Neural cell (in vitro differentiated cells): Measurements from ENCODE around the gene NEXN. TPM values are rescaled to one million over a fixed set of nuclear protein-coding genes. Genes with fewer than 3 reads are reported as not detected.

Experiments used
- H2AFZ ChIP-seq: fragments of 200-600, 300-800 bp; sonication (generic), shearing (Covaris generic); 2 replicates; pipeline ENCODE4 v1.6.0; 2014; ENCODE audit warnings: low read depth, mild to moderate bottlenecking, antibody characterized with exemption, low read length, moderate library complexity
- H3F3A ChIP-seq: fragments of 200-600 bp; shearing (Covaris generic); 2 replicates; pipeline ENCODE4 v1.6.1; 2016; ENCODE audit warnings: mild to moderate bottlenecking, moderate library complexity, mixed read lengths, antibody characterized with exemption, low read length; ENCODE audit not compliant: insufficient read depth, poor library complexity, severe bottlenecking
- H3K27ac ChIP-seq: fragments of 200-600, 300-800 bp; sonication (generic), shearing (Covaris generic); 2 replicates; pipeline ENCODE4 v1.5.1; 2014; ENCODE audit warnings: mild to moderate bottlenecking, low read length, moderate library complexity
- H3K27me3 ChIP-seq: fragments of 300-800, 200-600 bp; sonication (generic), shearing (Covaris generic); 2 replicates; pipeline ENCODE4 v1.6.0; 2014; ENCODE audit warnings: mild to moderate bottlenecking, low read depth, low read length, moderate library complexity; ENCODE audit not compliant: insufficient read depth
- H3K36me3 ChIP-seq: fragments of 300-800, 200-600 bp; sonication (generic), shearing (Covaris generic); 2 replicates; pipeline ENCODE4 v1.5.1; 2014; ENCODE audit warnings: mild to moderate bottlenecking, antibody characterized with exemption, low read length, moderate library complexity; ENCODE audit not compliant: insufficient read depth
- H3K4me2 ChIP-seq: fragments of 300-800, 200-600 bp; sonication (generic), shearing (Covaris generic); 2 replicates; pipeline ENCODE4 v1.6.0; 2014; ENCODE audit warnings: mild to moderate bottlenecking, low read length
- H3K4me3 ChIP-seq: fragments of 300-800, 200-600 bp; sonication (generic), shearing (Covaris generic); 2 replicates; pipeline ENCODE4 v1.5.1; 2014; ENCODE audit warnings: mild to moderate bottlenecking, low read length, moderate library complexity
- H3K79me2 ChIP-seq: fragments of 200-600 bp; shearing (Covaris generic); replicated peaks from 2 replicates; pipeline ENCODE4 v1.6.0; 2014; ENCODE audit warnings: mild to moderate bottlenecking, low read length, moderate library complexity; ENCODE audit not compliant: insufficient read depth
- H3K9ac ChIP-seq: fragments of 300-800, 200-600 bp; sonication (generic), shearing (Covaris generic); 2 replicates; pipeline ENCODE4 v1.6.1; 2016; ENCODE audit warnings: mild to moderate bottlenecking, low read length, mixed read lengths
- H3K9me2 ChIP-seq: fragments of 200-600 bp; shearing (Covaris generic); 2 replicates; pipeline ENCODE4 v1.6.1; 2016; ENCODE audit warnings: mild to moderate bottlenecking, low read length, mixed read lengths; ENCODE audit not compliant: insufficient read depth
- H3K9me3 ChIP-seq: fragments of 200-600, 300-800 bp; sonication (generic), shearing (Covaris generic); 2 replicates; pipeline ENCODE4 v1.6.1; 2016; ENCODE audit warnings: mild to moderate bottlenecking, mixed run types, low read length, moderate library complexity, mixed read lengths
- H4K20me1 ChIP-seq: fragments of 200-600 bp; shearing (Covaris generic); 2 replicates; pipeline ENCODE4 v1.6.1; 2016; ENCODE audit warnings: mild to moderate bottlenecking, mixed run types; ENCODE audit not compliant: insufficient read depth
- EP300 ChIP-seq: fragments of 450-650 bp; conservative IDR thresholded peaks from 2 replicates; pipeline ENCODE4 v1.6.1; 2014; ENCODE audit warnings: antibody characterized with exemption, mild to moderate bottlenecking, moderate library complexity; ENCODE audit not compliant: poor library complexity, severe bottlenecking
- EZH2 ChIP-seq: fragments of 200-600, 300-800 bp; shearing (Covaris generic), sonication (generic); IDR thresholded peaks from 2 replicates; pipeline ENCODE4 v1.6.1; 2014; ENCODE audit warnings: antibody characterized with exemption, low read length, borderline replicate concordance, mild to moderate bottlenecking; ENCODE audit not compliant: insufficient read depth, poor library complexity, severe bottlenecking
- MXI1 ChIP-seq: fragments of 450-650 bp; conservative IDR thresholded peaks from 2 replicates; pipeline ENCODE4 v1.6.1; 2014; ENCODE audit warnings: antibody characterized with exemption, mild to moderate bottlenecking; ENCODE audit not compliant: poor library complexity, severe bottlenecking
- POLR2AphosphoS5 ChIP-seq: IDR thresholded peaks from 2 replicates; pipeline ENCODE4 v1.6.1; 2012
- RAD21 ChIP-seq: fragments of 450-650 bp; conservative IDR thresholded peaks from 2 replicates; pipeline ENCODE4 v1.6.1; 2014; ENCODE audit warnings: antibody characterized with exemption, mild to moderate bottlenecking, moderate library complexity
- SMC3 ChIP-seq: fragments of 450-650 bp; conservative IDR thresholded peaks from 2 replicates; pipeline ENCODE4 v1.6.1; 2014; ENCODE audit warnings: antibody characterized with exemption, mild to moderate bottlenecking, moderate library complexity; ENCODE audit not compliant: poor library complexity
- TAF1 ChIP-seq: IDR thresholded peaks from 2 replicates; pipeline ENCODE4 v1.6.1; 2012; ENCODE audit warnings: low read depth
- polyA plus RNA-seq: library from polyadenylated mRNA; depleted of rRNA; stranded (reverse); fragments of >200 nt; gene quantifications from 2 replicates; pipeline ENCODE4 v1.2.3, GENCODE V29; 2014
- TF ChIP-seq, protein P1 (sequence below): IDR thresholded peaks from 2 replicates; pipeline ENCODE4 v1.6.1; 2012; ENCODE audit warnings: borderline replicate concordance
- TF ChIP-seq, protein P2 (sequence below): fragments of 450-650 bp; IDR thresholded peaks from 2 replicates; pipeline ENCODE4 v1.5.1; 2014; ENCODE audit warnings: antibody characterized with exemption, mild to moderate bottlenecking, moderate library complexity; ENCODE audit not compliant: poor library complexity, severe bottlenecking

NEXN gene
- polyA plus RNA-seq, 1 donor from 2014 or later, result 0.43 TPM

DNA sequence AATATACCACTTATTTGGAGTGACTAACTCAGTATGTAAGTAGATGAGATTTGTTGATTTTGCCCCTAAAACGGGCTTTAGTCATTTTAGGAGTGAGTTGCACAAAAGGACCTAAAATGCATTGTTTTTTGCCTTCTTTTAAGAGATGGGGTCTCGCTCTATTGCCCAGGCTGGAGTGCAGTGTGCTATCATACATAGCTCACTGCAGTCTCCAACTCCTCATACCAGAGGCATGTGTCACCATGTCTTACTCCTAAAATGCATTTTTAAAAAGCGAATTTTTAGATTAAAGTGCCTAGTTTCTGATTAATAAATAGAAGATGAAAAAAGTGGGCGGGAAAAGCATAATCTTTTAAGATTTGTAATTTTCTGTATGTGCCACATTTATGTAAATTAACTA is 11.5 kb upstream of the NEXN start:
- no peaks in the 10 kb centered on the region for H3K79me2 ChIP-seq
- no peaks in the 10 kb centered on the region for H3K9me2 ChIP-seq
- H3K9ac ChIP-seq, result no peak overlapping the region
- no peak overlapping the region for H3K4me3 ChIP-seq
- no peak overlapping the region for H3K27ac ChIP-seq
- H4K20me1 ChIP-seq, result no peaks in the 10 kb centered on the region
- no peak overlapping the region for H3K4me2 ChIP-seq
- no peak overlapping the region for H2AFZ ChIP-seq
- TF ChIP-seq, protein P1, sequence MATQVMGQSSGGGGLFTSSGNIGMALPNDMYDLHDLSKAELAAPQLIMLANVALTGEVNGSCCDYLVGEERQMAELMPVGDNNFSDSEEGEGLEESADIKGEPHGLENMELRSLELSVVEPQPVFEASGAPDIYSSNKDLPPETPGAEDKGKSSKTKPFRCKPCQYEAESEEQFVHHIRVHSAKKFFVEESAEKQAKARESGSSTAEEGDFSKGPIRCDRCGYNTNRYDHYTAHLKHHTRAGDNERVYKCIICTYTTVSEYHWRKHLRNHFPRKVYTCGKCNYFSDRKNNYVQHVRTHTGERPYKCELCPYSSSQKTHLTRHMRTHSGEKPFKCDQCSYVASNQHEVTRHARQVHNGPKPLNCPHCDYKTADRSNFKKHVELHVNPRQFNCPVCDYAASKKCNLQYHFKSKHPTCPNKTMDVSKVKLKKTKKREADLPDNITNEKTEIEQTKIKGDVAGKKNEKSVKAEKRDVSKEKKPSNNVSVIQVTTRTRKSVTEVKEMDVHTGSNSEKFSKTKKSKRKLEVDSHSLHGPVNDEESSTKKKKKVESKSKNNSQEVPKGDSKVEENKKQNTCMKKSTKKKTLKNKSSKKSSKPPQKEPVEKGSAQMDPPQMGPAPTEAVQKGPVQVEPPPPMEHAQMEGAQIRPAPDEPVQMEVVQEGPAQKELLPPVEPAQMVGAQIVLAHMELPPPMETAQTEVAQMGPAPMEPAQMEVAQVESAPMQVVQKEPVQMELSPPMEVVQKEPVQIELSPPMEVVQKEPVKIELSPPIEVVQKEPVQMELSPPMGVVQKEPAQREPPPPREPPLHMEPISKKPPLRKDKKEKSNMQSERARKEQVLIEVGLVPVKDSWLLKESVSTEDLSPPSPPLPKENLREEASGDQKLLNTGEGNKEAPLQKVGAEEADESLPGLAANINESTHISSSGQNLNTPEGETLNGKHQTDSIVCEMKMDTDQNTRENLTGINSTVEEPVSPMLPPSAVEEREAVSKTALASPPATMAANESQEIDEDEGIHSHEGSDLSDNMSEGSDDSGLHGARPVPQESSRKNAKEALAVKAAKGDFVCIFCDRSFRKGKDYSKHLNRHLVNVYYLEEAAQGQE, result no peak
- TF ChIP-seq TAF1 (no peak), SMC3 (no peak), EZH2 (no peak), EP300 (no peak), RAD21 (no peak), MXI1 (no peak), POLR2AphosphoS5 (no peak)
- TF ChIP-seq, protein P2, sequence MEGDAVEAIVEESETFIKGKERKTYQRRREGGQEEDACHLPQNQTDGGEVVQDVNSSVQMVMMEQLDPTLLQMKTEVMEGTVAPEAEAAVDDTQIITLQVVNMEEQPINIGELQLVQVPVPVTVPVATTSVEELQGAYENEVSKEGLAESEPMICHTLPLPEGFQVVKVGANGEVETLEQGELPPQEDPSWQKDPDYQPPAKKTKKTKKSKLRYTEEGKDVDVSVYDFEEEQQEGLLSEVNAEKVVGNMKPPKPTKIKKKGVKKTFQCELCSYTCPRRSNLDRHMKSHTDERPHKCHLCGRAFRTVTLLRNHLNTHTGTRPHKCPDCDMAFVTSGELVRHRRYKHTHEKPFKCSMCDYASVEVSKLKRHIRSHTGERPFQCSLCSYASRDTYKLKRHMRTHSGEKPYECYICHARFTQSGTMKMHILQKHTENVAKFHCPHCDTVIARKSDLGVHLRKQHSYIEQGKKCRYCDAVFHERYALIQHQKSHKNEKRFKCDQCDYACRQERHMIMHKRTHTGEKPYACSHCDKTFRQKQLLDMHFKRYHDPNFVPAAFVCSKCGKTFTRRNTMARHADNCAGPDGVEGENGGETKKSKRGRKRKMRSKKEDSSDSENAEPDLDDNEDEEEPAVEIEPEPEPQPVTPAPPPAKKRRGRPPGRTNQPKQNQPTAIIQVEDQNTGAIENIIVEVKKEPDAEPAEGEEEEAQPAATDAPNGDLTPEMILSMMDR, result no peak
- H3K9me3 ChIP-seq, result no peaks in the 10 kb centered on the region
- no peaks in the 10 kb centered on the region for H3K27me3 ChIP-seq
- H3K36me3 ChIP-seq, result no peaks in the 10 kb centered on the region
- no peaks in the 10 kb centered on the region for H3F3A ChIP-seq

DNA sequence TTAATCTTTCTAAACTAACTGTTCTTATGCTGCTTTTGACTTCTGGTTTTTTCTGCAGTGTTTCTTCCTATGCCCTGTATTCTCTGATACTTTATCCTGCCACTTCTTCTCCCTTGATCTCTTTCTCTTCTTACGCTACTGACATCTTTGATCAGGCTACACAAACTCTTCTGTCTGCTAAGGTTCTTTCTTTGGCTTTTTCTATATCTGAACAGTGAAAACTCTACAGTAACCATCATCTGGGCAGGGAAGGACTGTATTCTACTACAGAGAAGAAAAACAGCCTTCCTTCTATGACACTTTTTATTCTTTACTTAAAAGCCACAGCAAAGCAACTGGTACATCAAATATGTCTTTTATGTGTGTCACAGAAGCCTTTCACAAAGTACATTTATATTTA is 7.4 kb upstream of the NEXN start:
- no peak overlapping the region for H2AFZ ChIP-seq
- H3K36me3 ChIP-seq, result no peaks in the 10 kb centered on the region
- TF ChIP-seq EZH2, result no peak
- TF ChIP-seq TAF1, result no peak
- no peak for TF ChIP-seq MXI1
- TF ChIP-seq, protein P1, result no peak
- TF ChIP-seq POLR2AphosphoS5, result no peak
- no peak for TF ChIP-seq RAD21
- TF ChIP-seq, protein P2, result no peak
- no peak for TF ChIP-seq EP300
- no peak for TF ChIP-seq SMC3
- H3K27me3 ChIP-seq, result no peaks in the 10 kb centered on the region
- H3K4me2 ChIP-seq, result no peak overlapping the region
- H3K9me2 ChIP-seq, result no peaks in the 10 kb centered on the region
- H3K79me2 ChIP-seq, result no peaks in the 10 kb centered on the region
- H3K4me3 ChIP-seq, result no peak overlapping the region
- H3F3A ChIP-seq, result no peaks in the 10 kb centered on the region
- no peak overlapping the region for H3K9ac ChIP-seq
- H3K9me3 ChIP-seq, result no peaks in the 10 kb centered on the region
- no peaks in the 10 kb centered on the region for H4K20me1 ChIP-seq
- H3K27ac ChIP-seq, result no peak overlapping the region
